Activated naive CD4-positive, alpha-beta T cell (primary cell): ENCODE data around the gene PTPRB.
"Not testable (repeated sequence)": the region's sequence is repeated elsewhere in the genome, so short reads cannot be mapped to it uniquely, and the experiment has no call there.

Experiments used
- DNase-seq, 4 experiments: peaks; one replicate each; lab custom pipeline; 2025; lab: John Stamatoyannopoulos, UW

The PTPRB gene

GRCh38 chr12:70540996-70541395 lies 96.2 kb downstream of the PTPRB start:
- DNase-seq, result no peak

DNA sequence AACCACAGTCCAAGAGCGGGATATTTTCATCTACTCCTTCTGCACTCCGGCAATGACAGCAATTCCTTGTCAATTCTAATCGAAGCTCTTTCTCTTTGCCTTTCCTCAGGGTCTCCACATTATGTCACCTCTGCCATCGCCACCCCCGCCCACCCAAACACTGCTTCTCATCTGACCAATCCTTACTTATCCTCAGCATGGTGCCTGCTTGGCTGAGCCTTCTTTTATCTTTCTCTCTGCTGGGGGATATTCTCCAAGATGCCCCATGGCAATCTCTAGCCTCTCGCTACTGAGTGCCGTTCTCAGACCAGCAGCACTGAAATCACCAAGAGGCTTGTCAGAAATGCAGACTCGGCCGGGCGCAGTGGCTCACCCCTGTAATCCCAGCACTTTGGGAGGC lies 100.6 kb downstream of the PTPRB start:
- DNase-seq, result no peak

DNA sequence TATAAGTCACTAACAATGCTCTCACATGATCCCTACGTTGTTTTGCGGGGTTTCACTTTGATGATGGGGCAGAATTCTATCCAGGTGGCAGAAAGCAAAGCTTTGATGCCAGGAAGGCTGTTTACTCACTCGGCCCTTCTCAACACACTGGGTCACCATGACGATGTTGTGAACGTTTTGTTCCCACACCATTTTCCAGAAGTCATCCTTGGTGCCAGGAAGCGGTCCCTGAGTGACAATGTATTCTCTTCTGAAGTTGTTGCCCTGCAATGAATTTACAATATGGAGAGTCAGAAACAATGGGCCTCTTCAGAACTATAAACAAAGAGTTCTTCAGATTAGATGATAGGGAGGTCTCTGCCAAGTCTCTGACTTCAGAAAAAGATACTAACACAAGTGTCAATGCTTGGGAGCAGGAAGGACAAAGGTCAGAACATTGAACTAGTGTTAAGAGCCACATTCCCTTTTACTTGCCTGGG lies 101.3 kb downstream of the PTPRB start:
- no peak for DNase-seq

DNA sequence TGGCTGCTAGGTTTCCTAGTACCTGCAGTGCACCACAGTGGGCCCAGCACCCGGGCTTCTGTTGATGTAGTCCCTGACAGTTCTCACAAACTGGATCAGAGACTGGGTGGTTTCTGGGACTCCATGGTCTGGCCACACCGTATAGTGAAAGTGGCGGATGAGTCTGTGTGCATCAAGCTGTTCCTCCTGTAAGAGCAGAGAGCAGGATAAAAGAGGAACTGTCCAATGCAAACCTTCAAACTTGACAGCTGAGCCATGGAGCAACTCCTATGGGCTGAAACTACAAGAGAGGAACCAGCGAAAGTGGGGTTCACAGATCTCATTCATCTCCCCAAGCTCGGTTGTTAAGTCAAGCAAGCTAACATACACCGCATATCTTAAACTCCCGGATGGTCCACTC lies 102.8 kb downstream of the PTPRB start:
- DNase-seq, result no peak

DNA sequence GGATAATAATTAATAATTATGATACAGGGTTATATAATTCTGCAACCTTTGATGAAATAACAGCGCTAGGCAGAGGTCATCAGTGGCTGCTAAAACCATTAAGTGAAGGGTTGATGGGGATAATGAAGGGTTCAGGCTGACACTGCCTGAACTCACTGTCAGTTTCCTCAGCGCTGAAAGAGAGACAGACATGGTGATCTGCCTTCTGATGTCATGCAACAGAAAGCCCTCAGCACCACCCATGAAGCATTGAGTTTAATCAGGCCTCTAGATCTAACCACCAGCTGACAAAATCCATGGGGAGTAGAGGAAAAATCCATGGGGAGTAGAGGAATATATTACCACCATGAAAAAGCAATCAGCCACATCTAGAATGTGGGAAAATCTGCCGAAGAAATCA lies 107.6 kb downstream of the PTPRB start:
- no peak for DNase-seq

DNA sequence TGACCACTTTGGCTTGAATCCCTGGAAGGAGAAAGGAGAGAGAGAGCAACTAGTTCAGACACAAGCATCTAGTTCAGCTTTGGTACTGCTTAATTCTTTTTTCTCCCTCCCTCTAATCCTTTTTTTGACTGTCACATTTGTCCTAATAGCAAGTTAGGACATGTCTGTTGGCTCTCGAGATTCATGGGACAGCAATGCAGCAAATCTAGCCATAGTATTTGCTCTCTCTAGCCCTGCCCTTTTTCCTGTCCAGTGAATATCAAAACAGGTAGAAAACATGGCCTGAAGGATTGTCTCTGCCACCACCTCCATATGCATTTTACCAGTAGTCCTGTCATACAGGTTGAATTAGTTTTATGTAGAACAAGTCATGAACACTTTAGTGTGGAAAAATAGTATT lies 116.4 kb downstream of the PTPRB start:
- no peak for DNase-seq

- no peak for DNase-seq
Observed at GRCh38 chr12:70513426-70513825, 123.8 kb downstream of the PTPRB start.

GRCh38 chr12:70508178-70508577 lies 129.1 kb downstream of the PTPRB start:
- DNase-seq, result no peak

- DNase-seq, result no peak
Observed at GRCh38 chr12:70507442-70507841, 129.8 kb downstream of the PTPRB start.

DNA sequence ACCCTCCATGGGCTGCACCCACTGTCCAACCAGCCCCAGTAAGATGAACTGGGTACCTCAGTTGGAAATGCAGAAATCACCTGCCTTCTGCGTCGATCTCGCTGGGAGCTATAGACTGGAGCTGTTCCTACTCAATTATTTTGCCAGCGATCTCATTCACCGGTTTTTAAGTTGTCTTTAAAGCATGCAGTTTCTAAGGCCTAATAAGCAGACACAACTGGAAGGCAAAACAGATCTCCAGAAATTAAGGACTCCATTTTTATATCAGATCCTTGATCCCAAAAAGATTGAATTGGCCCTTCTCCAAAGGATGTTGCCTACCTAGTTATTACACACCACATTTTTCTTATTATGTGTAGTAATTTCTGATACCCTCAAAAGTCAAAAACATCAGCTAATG lies 139.7 kb downstream of the PTPRB start:
- no peak for DNase-seq

- DNase-seq, result not testable (repeated sequence)
Observed at GRCh38 chr12:70492904-70493303, 144.3 kb downstream of the PTPRB start.

- not testable (repeated sequence) for DNase-seq
Observed at GRCh38 chr12:70490928-70491327, 146.3 kb downstream of the PTPRB start.

DNA sequence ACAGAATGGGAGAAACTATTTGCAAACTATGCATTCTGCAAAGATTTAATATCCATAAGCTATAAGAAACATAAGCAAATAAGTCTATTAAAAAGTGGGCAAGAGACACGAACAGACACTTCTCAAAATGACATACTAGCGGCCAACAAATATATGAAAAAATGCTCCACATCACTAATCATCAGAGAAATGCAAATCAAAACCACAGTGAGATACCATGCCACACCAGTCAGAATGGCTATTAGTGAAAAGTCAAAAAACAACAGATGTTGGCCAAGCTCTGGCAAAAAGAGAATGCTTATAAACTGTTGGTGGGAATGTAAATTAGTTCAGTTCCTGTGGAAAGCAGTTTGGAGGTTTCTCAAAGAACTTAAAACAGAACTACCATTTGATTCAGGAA lies 149.8 kb downstream of the PTPRB start:
- DNase-seq, result no peak

DNA sequence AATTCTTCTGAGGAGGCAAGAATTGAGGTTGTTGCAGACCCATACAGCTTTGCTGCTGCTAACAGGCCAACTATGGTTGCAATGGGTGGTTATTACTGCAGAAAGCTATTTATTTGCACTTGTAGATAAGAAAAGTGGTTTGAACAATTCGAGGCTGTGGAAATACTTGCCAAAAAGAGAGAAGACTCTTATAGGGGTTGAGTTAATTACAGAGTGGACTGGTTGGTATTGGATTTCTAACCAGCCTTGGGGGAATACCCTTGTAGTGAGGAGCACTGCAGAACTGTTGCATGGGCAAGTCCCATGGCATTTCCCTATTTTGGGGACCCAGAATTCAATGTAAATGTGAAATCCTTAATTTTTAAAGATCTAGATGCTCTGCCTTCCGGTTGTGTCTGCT lies 150.6 kb downstream of the PTPRB start:
- no peak for DNase-seq

- DNase-seq, result no peak
Observed at GRCh38 chr12:70485704-70486103, 151.5 kb downstream of the PTPRB start.

DNA sequence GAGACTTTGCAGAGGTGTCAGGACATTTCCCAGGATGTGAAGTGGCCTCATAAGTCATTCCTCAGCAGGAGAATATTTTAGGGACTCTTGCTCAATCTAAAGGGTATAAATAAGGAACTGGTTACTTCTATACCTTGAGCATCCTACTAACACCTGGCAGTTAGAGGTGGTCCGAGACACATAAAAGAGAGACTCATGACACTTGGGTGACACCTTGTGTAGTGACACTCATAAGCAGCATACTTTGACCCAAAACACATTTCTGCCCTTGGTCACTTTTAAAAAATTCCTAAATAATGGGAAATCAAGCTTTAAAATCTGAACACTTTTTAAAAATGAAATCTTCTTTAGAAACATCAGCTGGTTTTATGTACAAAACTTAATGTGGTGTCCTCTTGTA lies 152.8 kb downstream of the PTPRB start:
- no peak for DNase-seq

DNA sequence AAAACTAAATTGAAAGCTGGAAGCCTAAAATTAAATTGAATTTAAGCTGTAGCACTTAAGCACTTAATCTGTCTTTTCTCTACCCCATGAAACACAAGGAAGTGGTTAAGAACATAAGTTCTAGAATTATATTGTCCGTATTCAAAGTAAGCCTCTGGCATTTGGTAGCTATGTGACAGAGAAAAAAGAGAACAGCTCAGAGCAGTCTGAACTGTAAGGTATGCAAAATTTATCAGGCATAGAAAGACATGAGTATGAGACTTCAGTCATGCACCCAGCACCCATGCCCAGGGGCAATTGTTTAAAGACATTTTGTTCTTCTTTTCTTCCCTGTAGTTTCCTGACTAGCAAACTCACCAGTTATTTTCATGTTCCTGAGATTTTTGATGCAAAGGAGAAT lies 154.5 kb downstream of the PTPRB start:
- no peak for DNase-seq

DNA sequence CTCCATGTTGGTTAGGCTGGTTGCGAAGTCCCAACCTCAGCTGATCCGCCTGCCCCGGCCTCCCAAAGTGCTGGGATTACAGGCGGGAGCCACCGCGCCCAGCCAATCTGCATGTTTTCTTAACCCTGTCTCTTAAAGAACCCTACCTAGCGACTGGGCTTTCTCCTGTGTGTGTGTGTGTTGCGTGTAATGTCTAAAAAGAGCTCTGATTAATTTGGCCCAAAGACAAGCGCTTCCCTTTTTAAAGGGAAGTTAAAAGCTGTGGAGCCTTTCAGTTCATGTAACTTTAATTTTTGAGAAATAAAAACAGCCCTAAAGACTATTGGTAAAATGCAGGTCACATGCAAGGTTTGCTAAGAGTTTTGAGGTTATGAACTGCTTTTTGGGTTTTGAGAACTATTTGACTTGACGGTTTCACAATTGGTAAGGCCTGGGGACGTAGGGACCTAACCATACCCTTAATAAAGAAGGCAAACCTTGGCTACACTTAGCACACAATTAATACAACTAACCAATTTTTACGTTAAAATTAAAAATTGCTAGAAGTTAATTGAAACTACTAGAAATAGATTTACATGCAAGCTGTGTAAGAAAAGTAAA lies 167.9 kb downstream of the PTPRB start:
- DNase-seq, result no peak

GRCh38 chr12:70468741-70469140 lies 168.5 kb downstream of the PTPRB start:
- no peak for DNase-seq

DNA sequence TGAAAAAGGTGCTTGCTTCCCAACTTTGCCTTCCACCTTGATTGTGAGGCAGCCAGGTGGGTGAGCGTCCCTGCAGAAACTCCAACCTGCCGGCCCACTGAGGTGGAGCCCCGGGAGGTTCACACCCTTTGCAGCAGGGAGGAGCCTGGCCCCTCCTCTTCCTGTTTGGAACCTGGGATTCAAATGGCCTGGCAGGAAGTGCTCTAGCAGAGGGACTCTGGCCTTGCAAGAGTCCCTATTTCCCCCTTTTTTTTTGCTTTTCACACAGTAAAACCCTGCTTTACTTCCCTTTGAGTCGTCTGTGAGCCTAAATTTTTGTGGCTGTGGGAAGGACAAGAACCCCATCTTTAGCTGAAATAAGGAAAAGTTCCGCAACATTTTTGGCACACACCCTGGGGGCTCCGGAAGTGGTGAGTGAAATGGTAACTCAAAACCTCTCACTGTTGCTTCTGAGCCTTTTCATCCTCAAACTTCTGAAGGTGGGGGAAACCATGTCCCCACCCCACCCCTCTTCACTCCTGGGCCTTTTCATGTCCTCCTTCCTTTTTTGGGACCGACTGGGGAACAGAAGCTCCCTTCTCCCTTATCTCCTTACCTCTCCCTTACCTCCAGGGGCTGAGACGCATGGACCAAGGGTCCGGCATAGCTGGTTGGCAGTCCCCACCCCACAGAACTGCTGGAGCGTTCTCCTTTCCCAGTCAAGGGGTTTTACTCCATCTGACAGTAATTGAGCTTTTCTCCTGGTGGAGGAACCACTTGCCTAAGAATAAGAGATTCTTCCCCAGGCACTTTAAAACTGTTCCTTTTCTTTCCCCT lies 169.1 kb downstream of the PTPRB start:
- no peak for DNase-seq

DNA sequence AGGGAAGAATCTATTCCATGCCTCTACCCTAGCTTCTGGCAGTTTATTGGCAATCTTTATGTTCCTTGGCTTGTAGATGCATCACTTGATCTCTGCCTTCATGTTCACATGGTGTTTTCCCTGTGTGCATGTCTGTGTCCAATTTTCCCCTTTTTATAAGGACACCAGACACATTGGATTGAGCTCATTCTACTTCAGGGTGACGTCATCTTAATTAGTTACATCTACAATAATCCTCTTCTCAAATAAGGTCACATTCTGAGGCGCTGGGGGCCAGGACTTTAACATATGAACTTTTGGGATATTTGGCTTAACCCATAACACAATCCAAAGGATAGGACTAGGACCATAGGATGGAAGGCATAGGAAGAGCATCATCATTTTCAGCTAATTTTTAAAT lies 169.8 kb downstream of the PTPRB start:
- DNase-seq, result no peak

DNA sequence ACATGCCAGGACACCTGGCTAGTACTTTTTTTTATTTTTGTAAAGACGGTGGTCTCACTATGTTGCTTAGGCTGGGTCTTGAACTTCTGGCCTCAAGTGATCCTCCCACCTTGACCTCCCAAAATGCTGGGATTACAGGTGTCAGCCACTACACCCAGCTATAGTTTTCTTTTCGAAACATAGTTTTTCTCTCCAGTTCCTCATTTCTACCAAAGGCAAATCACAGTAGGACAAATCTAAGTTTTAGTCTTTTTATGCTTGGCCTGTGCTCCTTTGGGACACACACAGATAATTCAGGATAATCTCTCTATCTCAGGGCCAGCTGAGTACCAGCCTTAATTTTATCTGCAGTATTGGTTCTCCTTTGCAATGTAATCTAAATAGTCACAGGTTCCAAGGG lies 170.5 kb downstream of the PTPRB start:
- no peak for DNase-seq
